GM12878 (cell line): ENCODE data around the gene PHETA2. TPM values are rescaled to one million over a fixed set of nuclear protein-coding genes. Genes with fewer than 3 reads are reported as not detected.

ENCODE experiments used
- ASH2L ChIP-seq: fragments of 300-600, 200-600 bp; sonication (generic); IDR thresholded peaks from 2 replicates; pipeline ENCODE4 v1.6.1; 2017; ENCODE audit warnings: low read depth, mild to moderate bottlenecking, borderline replicate concordance
- CBX3 ChIP-seq: fragments of 200-600 bp; sonication (generic); IDR thresholded peaks from 2 replicates; pipeline ENCODE4 v1.6.1; 2016; ENCODE audit warnings: low read depth, borderline replicate concordance
- CHD1 ChIP-seq: IDR thresholded peaks from 2 replicates; pipeline ENCODE4 v1.6.1; 2012; ENCODE audit warnings: low read depth, low read length, improper control_type of control experiment
- HDAC2 ChIP-seq: fragments of 200-600 bp; sonication (generic); IDR thresholded peaks from 2 replicates; pipeline ENCODE4 v1.6.1; 2017
- IRF3 ChIP-seq: fragments of 450-650 bp; IDR thresholded peaks from 2 replicates; pipeline ENCODE4 v1.6.1; 2014; ENCODE audit warnings: mild to moderate bottlenecking
- IRF4 ChIP-seq: IDR thresholded peaks from 2 replicates; pipeline ENCODE4 v1.6.1; 2011; ENCODE audit warnings: low read depth, low read length
- JUND ChIP-seq: IDR thresholded peaks from 2 replicates; pipeline ENCODE4 v1.6.1; 2012; ENCODE audit warnings: low read depth, mild to moderate bottlenecking, low read length, improper control_type of control experiment, moderate library complexity
- MEF2B ChIP-seq: fragments of 450-650 bp; IDR thresholded peaks from 2 replicates; pipeline ENCODE4 v1.6.1; 2018; ENCODE audit warnings: mild to moderate bottlenecking, moderate library complexity; ENCODE audit not compliant: partially characterized antibody, poor library complexity, severe bottlenecking
- MTA2 ChIP-seq: fragments of 450-650 bp; IDR thresholded peaks from 2 replicates; pipeline ENCODE4 v1.6.1; 2016; ENCODE audit warnings: low read depth, mild to moderate bottlenecking, moderate library complexity
- MTA3 ChIP-seq: IDR thresholded peaks from 2 replicates; pipeline ENCODE4 v1.6.1; 2012; ENCODE audit warnings: low read length, inconsistent platforms, borderline replicate concordance
- NFIC ChIP-seq: IDR thresholded peaks from 2 replicates; pipeline ENCODE4 v1.6.1; 2012; ENCODE audit warnings: low read depth, mild to moderate bottlenecking, inconsistent platforms, low read length, moderate library complexity
- RAD21 ChIP-seq: IDR thresholded peaks from 2 replicates; pipeline ENCODE4 v1.6.1; 2011; ENCODE audit warnings: mild to moderate bottlenecking, low read depth, low read length, moderate library complexity; ENCODE audit not compliant: insufficient read depth
- REST ChIP-seq: IDR thresholded peaks from 2 replicates; pipeline ENCODE4 v1.6.1; 2012; ENCODE audit warnings: mild to moderate bottlenecking, low read depth, low read length
- SIX5 ChIP-seq: IDR thresholded peaks from 2 replicates; pipeline ENCODE4 v1.6.1; 2011; ENCODE audit warnings: mild to moderate bottlenecking, low read depth, low read length, moderate library complexity; ENCODE audit not compliant: severe bottlenecking
- polyA plus RNA-seq, 11 experiments: library from polyadenylated mRNA; depleted of rRNA in 4 of 11; unstranded in 6 of 11; stranded (reverse) in 5 of 11; fragments of >200 nt; fragmentation: Nextera tagmentation in 4 of 11; fragmentation: Illumina TruSeq in 1 of 11; extraction: Ambion mirVana in 4 of 11; extraction: Trizol in 1 of 11; gene quantifications; 1 replicate in 1 of 11; 2 replicates in 10 of 11; pipeline versions ENCODE4 v1.2.1 to v1.2.3, GENCODE V29; 2011 to 2016; ENCODE audit warnings: inconsistent platforms in 2 of 11, missing spikeins in 2 of 11, low read depth in 1 of 11
- total RNA-seq, 4 experiments: library from RNA; depleted of rRNA in 3 of 4; stranded (reverse); fragments of >200 nt in 3 of 4; fragmentation: Illumina TruSeq in 1 of 4; extraction: Trizol in 1 of 4; gene quantifications; 2 replicates each; pipeline versions ENCODE4 v1.2.1 to v1.2.3, GENCODE V29; 2013 to 2021
- TF ChIP-seq, protein P1 (sequence below): fragments of 450-650 bp; IDR thresholded peaks from 2 replicates; pipeline ENCODE4 v1.6.1; 2017; ENCODE audit warnings: mild to moderate bottlenecking, moderate library complexity
- TF ChIP-seq, protein P2 (sequence below): IDR thresholded peaks from 2 replicates; pipeline ENCODE4 v1.6.1; 2012; ENCODE audit warnings: low read depth, low read length, improper control_type of control experiment
- TF ChIP-seq, protein P3 (sequence below): fragments of 450-650 bp; IDR thresholded peaks from 2 replicates; pipeline ENCODE4 v1.6.1; 2017; ENCODE audit warnings: mild to moderate bottlenecking

Gene PHETA2
- total and polyA plus RNA-seq, 10 of the 15 experiments (the other 5 are each of a cell fraction or from before 2014, with no cell fraction given), result 0.03 to 3.2 (median 1.7) TPM

DNA sequence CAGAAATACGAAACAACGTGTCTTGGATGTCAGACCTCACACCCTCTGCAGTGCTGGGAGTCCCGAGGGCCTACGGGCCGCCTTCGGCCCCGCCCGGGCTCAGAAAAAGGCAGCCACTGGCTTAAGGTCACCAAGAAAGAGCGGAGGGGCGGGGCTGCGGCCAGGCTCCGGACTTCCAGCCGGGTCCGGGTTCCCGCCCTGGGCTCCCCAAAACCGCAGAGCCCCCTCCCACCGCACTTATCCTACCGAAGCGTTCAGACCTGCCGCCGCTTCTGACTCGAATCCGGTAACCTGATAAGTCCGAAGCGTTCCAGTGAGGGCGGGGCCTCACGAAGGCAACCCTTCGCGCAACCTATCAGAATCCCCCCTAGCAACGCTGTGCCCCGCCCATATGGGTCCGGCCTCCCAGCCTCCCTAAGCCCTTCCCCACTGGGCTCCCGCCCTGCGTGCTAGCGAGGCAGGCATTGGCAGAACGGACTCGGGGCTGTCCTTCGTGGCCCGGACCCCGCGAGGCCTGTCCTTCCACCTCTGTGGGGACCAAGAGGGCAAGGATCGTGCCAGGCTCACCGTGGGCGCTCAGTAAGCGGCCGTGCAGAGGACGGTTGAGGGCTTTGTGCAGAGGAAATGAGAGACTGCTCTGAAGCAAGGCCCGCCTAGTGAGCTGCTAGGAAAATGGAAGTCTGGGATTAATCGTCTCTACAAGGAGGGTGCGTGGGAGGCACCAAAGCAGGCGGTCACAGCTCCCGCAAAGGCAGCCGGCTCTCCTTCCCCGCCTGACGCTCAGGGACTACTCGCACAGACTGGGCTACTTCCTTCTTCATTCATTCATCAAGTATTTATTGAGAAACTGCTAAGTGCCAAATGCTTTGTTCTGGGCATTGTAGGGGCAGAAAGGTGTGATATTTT, 3.3 kb upstream of the PHETA2 start, which contains the start of gene NAGA (continued):
- peak; percentile 47; the same call in 1 of the 2 replicates for TF ChIP-seq IRF3
- TF ChIP-seq ASH2L, result no peak
- TF ChIP-seq SIX5, result no peak
- TF ChIP-seq, protein P1, sequence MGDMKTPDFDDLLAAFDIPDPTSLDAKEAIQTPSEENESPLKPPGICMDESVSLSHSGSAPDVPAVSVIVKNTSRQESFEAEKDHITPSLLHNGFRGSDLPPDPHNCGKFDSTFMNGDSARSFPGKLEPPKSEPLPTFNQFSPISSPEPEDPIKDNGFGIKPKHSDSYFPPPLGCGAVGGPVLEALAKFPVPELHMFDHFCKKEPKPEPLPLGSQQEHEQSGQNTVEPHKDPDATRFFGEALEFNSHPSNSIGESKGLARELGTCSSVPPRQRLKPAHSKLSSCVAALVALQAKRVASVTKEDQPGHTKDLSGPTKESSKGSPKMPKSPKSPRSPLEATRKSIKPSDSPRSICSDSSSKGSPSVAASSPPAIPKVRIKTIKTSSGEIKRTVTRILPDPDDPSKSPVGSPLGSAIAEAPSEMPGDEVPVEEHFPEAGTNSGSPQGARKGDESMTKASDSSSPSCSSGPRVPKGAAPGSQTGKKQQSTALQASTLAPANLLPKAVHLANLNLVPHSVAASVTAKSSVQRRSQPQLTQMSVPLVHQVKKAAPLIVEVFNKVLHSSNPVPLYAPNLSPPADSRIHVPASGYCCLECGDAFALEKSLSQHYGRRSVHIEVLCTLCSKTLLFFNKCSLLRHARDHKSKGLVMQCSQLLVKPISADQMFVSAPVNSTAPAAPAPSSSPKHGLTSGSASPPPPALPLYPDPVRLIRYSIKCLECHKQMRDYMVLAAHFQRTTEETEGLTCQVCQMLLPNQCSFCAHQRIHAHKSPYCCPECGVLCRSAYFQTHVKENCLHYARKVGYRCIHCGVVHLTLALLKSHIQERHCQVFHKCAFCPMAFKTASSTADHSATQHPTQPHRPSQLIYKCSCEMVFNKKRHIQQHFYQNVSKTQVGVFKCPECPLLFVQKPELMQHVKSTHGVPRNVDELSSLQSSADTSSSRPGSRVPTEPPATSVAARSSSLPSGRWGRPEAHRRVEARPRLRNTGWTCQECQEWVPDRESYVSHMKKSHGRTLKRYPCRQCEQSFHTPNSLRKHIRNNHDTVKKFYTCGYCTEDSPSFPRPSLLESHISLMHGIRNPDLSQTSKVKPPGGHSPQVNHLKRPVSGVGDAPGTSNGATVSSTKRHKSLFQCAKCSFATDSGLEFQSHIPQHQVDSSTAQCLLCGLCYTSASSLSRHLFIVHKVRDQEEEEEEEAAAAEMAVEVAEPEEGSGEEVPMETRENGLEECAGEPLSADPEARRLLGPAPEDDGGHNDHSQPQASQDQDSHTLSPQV, result no peak
- no peak for TF ChIP-seq CBX3
- TF ChIP-seq MTA2, result peak; percentile 25; the same call in 1 of the 2 replicates
- TF ChIP-seq CHD1, result no peak
- no peak for TF ChIP-seq REST
- TF ChIP-seq, protein P2, sequence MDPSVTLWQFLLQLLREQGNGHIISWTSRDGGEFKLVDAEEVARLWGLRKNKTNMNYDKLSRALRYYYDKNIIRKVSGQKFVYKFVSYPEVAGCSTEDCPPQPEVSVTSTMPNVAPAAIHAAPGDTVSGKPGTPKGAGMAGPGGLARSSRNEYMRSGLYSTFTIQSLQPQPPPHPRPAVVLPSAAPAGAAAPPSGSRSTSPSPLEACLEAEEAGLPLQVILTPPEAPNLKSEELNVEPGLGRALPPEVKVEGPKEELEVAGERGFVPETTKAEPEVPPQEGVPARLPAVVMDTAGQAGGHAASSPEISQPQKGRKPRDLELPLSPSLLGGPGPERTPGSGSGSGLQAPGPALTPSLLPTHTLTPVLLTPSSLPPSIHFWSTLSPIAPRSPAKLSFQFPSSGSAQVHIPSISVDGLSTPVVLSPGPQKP, result no peak
- TF ChIP-seq RAD21, result no peak
- TF ChIP-seq HDAC2, result no peak
- no peak for TF ChIP-seq IRF4
- TF ChIP-seq MEF2B, result no peak
- TF ChIP-seq, protein P3, sequence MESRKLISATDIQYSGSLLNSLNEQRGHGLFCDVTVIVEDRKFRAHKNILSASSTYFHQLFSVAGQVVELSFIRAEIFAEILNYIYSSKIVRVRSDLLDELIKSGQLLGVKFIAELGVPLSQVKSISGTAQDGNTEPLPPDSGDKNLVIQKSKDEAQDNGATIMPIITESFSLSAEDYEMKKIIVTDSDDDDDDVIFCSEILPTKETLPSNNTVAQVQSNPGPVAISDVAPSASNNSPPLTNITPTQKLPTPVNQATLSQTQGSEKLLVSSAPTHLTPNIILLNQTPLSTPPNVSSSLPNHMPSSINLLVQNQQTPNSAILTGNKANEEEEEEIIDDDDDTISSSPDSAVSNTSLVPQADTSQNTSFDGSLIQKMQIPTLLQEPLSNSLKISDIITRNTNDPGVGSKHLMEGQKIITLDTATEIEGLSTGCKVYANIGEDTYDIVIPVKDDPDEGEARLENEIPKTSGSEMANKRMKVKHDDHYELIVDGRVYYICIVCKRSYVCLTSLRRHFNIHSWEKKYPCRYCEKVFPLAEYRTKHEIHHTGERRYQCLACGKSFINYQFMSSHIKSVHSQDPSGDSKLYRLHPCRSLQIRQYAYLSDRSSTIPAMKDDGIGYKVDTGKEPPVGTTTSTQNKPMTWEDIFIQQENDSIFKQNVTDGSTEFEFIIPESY, result no peak
- no peak for TF ChIP-seq JUND
- TF ChIP-seq NFIC, result no peak
- TF ChIP-seq MTA3, result no peak
